GM23248 (cell line): ENCODE data around the gene MALT1.

Source experiments
- EZH2 ChIP-seq: fragments of 200-600 bp; sonication (generic); IDR thresholded peaks from 2 replicates; pipeline ENCODE4 v1.6.1; 2018; ENCODE audit warnings: antibody characterized with exemption, mild to moderate bottlenecking; ENCODE audit not compliant: insufficient read depth, poor library complexity, severe bottlenecking
- EZH2phosphoT487 ChIP-seq: fragments of 200-600 bp; sonication (generic); IDR thresholded peaks from 2 replicates; pipeline ENCODE4 v1.6.1; 2018; ENCODE audit warnings: antibody characterized with exemption, moderate library complexity, mild to moderate bottlenecking, low read depth; ENCODE audit not compliant: insufficient read depth

GRCh38 chr18:58758046-58758445 is 86.8 kb downstream of the MALT1 start:
- TF ChIP-seq EZH2phosphoT487 (no peak), EZH2 (no peak)
